NCI-H1105 (cell line): ENCODE results near the gene TRIM25.

ENCODE experiments used
- DNase-seq: peaks from one replicate; lab custom pipeline; 2025; lab: John Stamatoyannopoulos, UW

The TRIM25 gene

DNA sequence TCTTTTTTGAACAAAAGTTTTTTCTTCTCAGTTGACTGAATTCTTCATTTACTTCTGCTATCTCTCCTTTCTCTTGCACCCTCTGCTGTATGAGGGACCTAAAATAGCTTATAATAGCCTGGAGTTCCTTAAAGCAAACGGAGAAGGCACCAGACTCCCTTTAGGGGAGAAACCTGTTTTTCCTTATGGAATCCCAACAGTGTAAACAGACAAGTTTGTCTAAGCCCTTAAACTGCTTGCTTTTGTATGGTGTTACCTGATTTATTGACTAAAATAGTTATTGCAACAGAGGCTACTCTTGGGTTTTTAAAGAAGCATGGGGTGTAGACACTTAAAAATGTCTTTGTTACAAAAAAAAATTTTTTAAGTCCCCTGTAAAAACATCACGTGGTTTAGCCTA lies 12.9 kb upstream of the TRIM25 start:
- no peak for DNase-seq

DNA sequence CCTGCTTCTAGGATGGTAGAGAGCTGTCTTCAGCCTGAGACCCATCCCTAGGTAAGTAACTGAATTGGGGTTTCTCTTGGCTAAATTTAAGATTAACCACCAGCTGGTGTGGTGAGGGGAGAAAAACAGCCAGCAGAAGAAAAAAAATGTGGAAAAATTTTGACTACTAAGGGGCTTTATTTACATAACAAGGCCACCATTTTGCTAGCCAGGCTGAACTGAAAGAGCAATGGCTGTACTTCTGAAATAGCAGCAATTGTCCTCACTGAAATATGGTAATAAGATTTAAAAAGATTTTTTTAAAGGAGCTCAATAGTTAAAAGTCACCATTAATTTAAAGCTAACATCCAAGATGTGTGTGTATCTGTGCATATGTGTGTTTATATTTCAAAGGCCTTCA lies 12.4 kb upstream of the TRIM25 start:
- no peak for DNase-seq

DNA sequence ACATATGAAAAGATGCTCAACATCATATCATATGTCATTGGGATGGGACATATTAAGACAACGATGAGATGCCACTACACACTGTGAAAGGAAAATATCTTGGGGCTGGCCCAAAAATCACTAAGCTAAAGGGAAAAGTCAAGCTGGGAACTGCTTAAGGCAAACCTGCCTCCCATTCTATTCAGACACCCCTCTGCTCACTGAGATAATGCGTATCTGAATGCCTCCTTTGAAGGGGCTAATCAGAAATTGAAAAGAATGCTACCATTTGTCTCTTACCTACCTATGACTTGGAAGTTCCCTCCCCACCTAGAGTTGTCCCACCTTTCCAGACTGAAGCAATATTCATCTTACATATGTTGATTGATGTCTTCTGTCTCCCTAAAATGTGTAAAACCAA lies 11.2 kb upstream of the TRIM25 start:
- DNase-seq, result no peak

- no peak for DNase-seq
Observed at GRCh38 chr17:56919717-56920116, 5.9 kb upstream of the TRIM25 start.

DNA sequence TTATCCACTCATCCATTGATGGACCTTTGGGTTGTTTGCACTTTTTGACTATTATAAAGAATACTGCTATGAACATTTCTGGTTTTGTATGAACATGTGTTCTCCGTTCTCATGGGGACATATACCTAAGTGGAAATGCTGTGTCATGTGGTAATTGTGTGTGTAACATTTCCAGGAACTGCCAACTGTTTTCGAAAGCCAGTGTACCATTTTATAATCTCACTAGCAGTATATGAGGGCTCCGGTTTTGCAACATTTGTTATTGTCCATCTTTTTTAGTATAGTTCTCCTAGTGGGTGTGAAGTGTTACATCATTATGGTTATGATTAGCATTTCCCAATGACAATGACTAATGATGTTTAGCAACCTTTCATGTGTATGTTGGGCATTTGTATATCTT lies 5.1 kb upstream of the TRIM25 start:
- no peak for DNase-seq

- DNase-seq, result no peak
Observed at GRCh38 chr17:56917559-56918296, 3.9 kb upstream of the TRIM25 start.

DNA sequence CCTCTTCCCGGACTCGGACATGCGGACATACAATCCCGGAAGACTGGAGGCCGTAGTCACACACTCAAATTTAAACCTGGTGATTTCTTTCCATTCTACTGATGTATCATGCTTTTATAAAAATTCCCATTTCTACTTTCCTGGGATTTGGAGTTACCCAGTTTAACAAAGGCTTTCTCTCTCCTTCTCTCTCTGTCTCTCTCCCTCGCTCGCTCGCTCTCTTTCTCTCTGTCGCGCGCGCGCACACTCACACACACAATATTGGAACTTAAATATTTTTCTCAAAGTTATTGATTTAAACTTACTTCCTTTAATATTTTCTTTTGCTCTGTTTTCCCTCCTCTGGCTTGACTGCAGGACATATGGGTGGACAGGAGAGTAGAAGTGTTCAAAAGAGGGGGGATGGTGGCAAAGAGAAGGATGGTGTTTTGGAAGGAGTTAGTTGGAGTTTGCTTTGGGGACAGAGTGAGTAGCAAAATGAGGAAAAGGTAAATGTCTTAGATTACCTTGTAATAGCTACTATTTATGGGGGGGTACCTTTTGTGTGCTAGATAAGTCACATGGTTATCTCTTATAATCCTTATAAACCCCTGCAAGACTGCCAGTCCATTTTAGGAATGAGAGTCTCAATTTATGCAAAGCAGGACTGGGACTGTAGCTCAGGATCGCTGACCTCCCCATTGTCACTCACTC lies 878 bp upstream of the TRIM25 start:
- DNase-seq, result no peak

DNA sequence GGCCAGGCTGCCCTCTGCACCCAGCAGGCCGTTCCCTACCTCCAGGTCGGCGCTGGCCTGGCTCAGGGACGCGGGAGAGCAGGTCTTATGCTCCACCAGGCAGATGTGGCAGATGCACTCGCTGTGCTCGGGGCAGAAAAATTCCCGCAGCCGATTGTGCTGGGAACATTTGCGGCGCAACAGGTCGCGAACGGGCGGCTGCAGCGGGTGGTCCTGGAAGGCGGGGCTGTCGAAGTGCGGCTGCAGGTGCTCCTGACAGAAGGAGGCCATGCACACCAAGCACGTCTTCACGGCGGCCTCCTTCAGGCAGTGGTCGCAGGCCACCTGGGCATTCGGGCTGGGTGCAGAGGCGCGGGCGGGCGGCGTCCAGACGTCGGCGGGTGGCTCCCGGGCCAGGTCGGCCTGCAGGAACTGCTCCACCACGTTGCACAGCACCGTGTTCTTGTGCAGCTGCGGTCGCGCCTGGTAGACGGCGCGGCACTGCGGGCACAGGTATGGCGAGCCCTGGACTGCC lies 439 bp downstream of the TRIM25 start:
- DNase-seq, result peak; percentile 33

- DNase-seq, result no peak
Observed at GRCh38 chr17:56913000-56913311, 893 bp downstream of the TRIM25 start.

DNA sequence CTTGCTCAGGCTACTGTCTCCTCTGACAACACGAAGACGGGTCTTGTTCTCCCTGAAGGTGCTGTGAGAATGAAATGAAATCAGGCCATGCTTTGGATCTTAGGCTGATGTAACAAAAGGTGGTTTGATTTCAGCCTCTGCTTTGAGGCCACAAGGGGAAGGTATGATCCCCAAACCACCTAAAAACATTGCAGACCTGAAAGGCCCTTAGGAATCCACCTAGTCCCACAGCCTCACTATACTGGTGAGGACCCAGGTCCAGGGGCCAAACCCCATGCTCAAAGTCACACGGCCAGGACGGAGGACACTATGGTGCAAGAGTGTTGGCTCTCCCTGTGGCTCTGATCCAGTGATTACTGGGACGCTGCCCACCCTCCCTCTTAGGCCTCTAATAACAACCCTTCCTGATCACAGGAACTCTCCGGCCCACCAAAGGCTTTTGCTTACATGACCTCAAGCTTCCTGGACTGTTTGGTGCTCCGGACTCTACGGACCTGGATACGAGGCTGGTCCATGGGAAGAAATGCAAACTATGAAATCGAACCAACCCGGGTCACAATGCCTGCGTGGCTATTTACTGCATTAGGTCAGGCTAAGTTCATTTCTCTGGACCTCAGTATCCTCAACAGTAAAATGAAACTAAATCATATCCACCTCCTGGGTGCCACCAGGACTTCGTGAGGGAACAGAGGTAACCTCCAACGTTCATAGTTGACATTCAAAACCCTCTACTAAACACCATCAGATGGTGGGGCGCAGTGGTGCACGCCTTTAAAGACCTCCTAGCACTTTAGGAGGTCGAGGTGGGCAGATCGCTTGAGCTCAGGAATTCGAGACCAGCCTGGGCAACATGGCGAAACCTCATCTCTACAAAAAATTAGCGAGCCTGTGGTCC lies 1.5 kb downstream of the TRIM25 start:
- no peak for DNase-seq

DNA sequence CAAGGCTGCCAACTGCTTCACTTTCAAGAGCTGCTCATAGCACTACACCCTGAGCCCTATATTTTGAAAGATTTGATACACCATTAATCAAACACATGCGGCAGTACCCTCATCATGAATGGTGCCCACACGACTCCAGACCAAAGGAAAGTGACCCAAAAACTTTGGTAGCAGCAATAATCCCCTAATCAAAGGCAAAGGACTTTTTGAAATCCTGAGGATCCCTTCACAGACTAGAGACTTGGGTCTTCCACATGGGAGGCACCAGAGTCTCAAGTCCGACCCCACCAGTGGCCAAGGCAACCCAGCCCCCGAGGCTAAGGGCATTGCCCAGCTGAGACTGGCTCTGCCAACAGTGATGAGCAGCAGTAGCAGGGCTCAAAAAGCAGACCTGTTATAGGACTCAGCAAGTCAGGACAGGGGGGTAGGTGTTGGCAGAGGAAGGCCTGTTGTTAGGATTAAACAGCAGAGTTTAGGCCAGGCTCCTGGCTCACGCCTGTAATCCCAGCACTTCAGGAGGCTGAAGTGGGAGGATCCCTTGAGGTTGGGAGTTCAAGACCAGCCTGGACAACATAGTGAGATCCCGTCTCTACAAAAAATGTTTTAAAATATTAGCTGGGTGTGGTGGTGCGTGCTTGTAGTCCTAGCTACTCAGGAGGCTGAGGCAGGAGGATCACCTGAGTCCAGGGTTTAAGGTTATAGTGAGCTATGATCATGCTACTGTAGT lies 3.2 kb downstream of the TRIM25 start:
- no peak for DNase-seq

- no peak for DNase-seq
Observed at GRCh38 chr17:56909742-56910508, 3.9 kb downstream of the TRIM25 start.

- DNase-seq, result no peak
Observed at GRCh38 chr17:56908001-56908542, 5.8 kb downstream of the TRIM25 start.

DNA sequence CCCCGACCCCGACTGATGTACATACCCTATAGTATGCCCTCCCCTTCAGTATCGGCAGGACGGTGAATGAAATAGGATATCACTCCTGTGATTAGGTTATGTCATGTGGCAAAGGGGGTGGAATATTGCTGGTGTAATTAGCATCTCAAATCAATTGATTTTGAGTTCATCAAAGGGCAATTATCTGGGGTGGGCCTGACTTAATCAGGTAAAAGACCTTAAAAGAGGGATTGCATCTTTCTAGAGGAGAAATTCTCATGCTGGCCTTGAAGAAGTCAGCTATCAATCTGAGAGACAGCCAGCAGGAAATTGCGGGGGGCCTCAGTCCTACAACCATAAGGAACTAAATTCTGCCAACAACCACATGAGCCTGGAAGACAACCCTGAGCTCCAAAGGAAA lies 10.3 kb downstream of the TRIM25 start:
- no peak for DNase-seq

DNA sequence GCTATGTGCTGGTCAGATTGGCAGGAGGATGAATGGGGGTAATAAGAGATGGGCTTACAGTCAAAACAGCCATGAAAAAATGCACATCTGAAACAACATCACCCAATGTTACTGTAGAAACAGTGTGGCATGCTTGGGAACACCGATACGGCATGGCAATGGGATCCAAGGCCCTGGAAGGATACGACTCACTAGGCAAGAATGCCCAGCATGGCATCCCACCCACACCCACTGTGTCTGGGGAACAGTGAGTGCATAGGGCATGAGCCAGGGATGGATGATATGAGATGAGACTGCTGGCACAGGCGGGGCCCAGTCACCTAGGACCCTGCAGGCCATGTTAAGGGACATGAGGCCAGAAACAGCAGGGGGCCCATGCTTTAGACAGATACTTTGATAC lies 11.5 kb downstream of the TRIM25 start:
- DNase-seq, result no peak

- no peak for DNase-seq
Observed at GRCh38 chr17:56899403-56899802, 14.4 kb downstream of the TRIM25 start.

DNA sequence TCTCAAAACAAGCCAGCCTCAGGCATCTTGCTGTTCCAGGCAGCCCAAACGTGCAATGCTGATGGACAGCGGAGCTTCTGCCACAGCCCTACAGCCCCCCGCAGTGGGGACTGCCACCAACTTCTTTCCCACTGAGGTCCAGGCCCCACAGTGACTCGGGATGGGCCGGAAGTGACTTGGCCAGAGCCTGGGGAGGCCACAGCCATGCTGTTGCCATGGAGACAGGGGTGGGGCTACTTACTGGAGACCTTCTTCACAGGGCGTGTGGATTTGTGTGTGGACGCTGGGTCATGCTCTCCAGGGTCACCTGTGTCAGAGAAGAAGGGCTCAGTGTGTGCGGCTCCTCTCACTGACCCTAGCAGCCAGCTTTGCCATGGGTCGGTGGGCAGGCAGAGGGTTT lies 15.0 kb downstream of the TRIM25 start:
- DNase-seq, result no peak

DNA sequence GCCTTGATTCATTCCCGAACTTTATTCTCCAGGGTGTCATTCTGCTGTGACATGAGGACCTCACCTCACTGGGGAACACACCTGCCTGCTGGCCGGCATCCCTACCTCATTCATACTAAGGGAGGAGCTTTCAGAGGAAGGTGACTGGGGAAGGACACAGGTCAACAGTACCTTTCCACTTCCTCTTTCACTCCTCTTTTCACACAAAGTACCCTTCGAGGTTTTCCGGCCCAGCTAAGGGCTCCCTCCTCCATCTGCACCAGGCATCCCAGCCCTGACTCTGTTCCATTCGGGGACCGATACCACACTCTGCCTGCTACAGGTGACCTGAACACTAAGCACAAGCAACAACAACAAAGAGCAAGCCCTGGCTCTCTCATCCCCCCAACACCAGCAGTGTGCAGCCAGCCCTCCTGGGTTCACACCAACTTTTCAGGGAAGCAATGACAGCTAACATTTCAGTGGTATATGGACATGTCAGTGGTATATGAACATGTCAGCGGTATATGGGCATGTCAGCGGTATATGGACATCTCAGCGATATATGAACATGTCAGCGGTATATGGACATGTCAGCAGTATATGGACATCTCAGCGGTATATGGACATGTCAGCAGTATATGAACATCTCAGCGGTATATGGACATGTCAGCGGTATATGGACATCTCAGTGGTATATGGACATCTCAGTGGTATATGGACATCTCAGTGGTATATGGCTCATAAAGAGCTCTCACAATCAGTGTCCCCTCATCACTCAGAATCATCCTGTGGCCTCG lies 16.0 kb downstream of the TRIM25 start:
- no peak for DNase-seq

DNA sequence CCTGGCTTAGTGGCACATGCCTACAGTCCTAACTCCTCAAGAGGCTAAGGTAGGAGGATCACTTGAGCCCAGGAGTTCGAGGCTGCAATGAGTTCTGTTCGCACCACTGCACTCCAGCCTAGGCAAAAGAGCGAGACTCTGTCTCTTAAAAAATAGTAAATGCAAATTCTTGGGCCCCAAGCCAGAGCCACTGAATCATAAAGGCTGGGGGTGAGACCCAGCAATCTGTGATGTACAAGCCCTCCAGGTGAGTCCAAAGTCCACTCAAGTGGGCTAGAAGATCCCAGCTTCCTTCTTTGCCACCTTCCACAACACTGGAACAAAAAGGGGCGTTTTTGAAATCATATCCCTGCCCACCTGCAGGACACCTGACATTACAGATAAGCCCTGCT lies 16.9 kb downstream of the TRIM25 start:
- DNase-seq, result no peak
